Measurements from ENCODE around the gene PPM1H. TPM values are rescaled to one million over a fixed set of nuclear protein-coding genes. Genes with fewer than 3 reads are reported as not detected.

Gene PPM1H
- total RNA-seq, 1 experiment from 2014 or later = 37.1 TPM

- TF ChIP-seq CDX4 (CRISPR knock-in tag; IDR thresholded peaks at IDR 0.05; ENCODE audit: borderline replicate concordance) = no peak
- TF ChIP-seq FOXP1 (CRISPR knock-in tag; IDR thresholded peaks at IDR 0.05; ENCODE audit: borderline replicate concordance) = no peak
- TF ChIP-seq ZSCAN18 (CRISPR knock-in tag; IDR thresholded peaks at IDR 0.05) = no peak
Measured at GRCh38 chr12:62893276-62893675, 41.7 kb downstream of the PPM1H start (continued).

DNA sequence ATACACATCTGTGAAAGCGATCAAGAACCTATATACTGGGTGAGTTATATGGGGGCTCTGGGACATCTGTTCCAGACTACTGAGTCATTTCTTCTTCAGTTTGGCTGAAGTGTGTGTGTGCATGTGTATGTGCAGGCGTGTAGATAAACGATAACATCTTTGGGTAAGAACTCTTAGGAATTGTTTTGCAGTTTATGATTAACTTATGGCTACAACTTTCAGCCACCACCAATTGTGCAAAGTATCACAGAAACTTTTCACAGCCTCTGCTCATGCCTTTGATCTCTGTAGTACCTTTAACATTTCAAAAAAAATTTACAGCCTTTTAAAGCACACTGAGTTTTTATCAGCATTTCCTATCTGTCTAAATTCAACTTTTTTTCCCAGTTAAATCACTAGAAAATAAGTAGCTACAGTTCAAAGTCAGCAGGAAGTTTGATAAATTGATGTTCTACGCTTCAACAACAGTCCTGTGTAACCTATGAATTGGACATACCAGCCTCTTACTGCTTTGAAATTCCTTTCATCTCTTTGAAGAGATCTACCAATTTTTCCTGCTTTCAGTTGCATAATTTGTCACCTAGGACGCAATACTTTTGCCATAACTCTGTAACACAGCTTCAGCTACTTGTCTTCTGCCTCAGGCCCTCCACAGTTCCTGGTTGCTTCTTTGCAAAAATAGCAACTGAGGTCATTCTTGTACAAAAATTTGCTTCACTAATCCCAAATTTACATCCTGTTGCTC, 43.0 kb downstream of the PPM1H start:
- H3K27ac Mint-ChIP-seq = no peak overlapping the region
- H3K4me3 Mint-ChIP-seq = no peak overlapping the region
- ATAC-seq (no peak), DNase-seq (ENCODE audit: low spot score) (no peak)
- POLR2A ChIA-PET = no interaction called here
- no peaks in the 10 kb centered on the region; the same call in 1 of the 2 replicates for H3K9me3 Mint-ChIP-seq
- TF ChIP-seq GABPB1 (CRISPR knock-in tag; IDR thresholded peaks at IDR 0.05) (0 out of 2 replicates have a peak, but pooled peaks have one; percentile 55), PRRX2 (CRISPR knock-in tag; IDR thresholded peaks at IDR 0.05) (no peak)
- TF ChIP-seq, protein P1, sequence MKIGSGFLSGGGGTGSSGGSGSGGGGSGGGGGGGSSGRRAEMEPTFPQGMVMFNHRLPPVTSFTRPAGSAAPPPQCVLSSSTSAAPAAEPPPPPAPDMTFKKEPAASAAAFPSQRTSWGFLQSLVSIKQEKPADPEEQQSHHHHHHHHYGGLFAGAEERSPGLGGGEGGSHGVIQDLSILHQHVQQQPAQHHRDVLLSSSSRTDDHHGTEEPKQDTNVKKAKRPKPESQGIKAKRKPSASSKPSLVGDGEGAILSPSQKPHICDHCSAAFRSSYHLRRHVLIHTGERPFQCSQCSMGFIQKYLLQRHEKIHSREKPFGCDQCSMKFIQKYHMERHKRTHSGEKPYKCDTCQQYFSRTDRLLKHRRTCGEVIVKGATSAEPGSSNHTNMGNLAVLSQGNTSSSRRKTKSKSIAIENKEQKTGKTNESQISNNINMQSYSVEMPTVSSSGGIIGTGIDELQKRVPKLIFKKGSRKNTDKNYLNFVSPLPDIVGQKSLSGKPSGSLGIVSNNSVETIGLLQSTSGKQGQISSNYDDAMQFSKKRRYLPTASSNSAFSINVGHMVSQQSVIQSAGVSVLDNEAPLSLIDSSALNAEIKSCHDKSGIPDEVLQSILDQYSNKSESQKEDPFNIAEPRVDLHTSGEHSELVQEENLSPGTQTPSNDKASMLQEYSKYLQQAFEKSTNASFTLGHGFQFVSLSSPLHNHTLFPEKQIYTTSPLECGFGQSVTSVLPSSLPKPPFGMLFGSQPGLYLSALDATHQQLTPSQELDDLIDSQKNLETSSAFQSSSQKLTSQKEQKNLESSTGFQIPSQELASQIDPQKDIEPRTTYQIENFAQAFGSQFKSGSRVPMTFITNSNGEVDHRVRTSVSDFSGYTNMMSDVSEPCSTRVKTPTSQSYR (CRISPR knock-in tag; IDR thresholded peaks at IDR 0.05) = no peak
- CTCF ChIA-PET = no interaction called here
- no peaks in the 10 kb centered on the region for H3K27me3 Mint-ChIP-seq (ENCODE audit: low read depth)
- H3K36me3 Mint-ChIP-seq = peaks cover 6% of the 10 kb centered on the region
- peaks cover 16% of the 10 kb centered on the region for H3K4me1 Mint-ChIP-seq

DNA sequence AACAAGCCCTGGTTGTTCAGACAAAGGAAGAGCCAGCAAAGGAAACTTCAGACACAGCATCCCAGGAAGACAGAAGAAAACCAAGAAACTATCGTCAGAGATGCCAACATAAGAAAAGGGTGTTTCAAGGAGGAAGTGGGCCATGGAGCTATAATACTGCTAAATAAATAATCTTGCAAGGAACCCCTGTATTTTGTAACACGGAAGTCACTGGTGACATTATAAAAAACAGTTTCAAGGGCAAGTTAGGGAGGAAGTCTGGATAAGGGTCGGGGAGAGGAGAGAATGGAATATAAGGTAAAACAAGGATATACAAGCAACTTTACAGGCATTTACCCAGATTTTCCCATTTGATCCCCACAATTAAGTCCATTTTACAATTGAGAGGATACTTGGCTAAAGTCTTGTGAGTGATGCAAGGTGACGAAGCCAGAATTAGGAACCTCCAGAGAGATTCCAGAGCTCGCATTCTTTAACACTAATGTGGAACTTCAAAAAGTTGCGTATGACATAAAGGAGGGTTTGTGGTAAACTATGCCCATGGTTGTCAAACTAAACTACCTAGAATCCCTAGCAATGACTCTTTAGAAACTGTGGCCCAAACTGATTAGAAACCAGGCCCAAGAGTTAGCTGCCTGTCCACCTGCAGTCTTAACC, 46.4 kb downstream of the PPM1H start:
- H3K9me3 Mint-ChIP-seq = peaks cover 16% of the 10 kb centered on the region
- H3K4me3 Mint-ChIP-seq = no peak overlapping the region
- H3K27me3 Mint-ChIP-seq (ENCODE audit: low read depth) = no peaks in the 10 kb centered on the region
- DNase-seq (ENCODE audit: low spot score) = no peak
- H3K4me1 Mint-ChIP-seq = peaks cover 4% of the 10 kb centered on the region
- H3K36me3 Mint-ChIP-seq = peaks cover 9% of the 10 kb centered on the region
- ChIA-PET POLR2A (no interaction called here), CTCF (no interaction called here)
- ATAC-seq = no peak
- no peak overlapping the region for H3K27ac Mint-ChIP-seq
- TF ChIP-seq ZSCAN18 (CRISPR knock-in tag; IDR thresholded peaks at IDR 0.05) (no peak), CDX4 (CRISPR knock-in tag; IDR thresholded peaks at IDR 0.05; ENCODE audit: borderline replicate concordance) (no peak), ZNF532 (CRISPR knock-in tag; IDR thresholded peaks at IDR 0.05; ENCODE audit: borderline replicate concordance) (no peak), ZMAT4 (CRISPR knock-in tag; IDR thresholded peaks at IDR 0.05) (no peak), SMAD3 (CRISPR knock-in tag; IDR thresholded peaks at IDR 0.05; ENCODE audit: borderline replicate concordance) (no peak)
- TF ChIP-seq, protein P1 (CRISPR knock-in tag; IDR thresholded peaks at IDR 0.05) = no peak

Data from WTC11 (cell line).